ENCODE data around the gene PERM1.

PERM1 gene

DNA sequence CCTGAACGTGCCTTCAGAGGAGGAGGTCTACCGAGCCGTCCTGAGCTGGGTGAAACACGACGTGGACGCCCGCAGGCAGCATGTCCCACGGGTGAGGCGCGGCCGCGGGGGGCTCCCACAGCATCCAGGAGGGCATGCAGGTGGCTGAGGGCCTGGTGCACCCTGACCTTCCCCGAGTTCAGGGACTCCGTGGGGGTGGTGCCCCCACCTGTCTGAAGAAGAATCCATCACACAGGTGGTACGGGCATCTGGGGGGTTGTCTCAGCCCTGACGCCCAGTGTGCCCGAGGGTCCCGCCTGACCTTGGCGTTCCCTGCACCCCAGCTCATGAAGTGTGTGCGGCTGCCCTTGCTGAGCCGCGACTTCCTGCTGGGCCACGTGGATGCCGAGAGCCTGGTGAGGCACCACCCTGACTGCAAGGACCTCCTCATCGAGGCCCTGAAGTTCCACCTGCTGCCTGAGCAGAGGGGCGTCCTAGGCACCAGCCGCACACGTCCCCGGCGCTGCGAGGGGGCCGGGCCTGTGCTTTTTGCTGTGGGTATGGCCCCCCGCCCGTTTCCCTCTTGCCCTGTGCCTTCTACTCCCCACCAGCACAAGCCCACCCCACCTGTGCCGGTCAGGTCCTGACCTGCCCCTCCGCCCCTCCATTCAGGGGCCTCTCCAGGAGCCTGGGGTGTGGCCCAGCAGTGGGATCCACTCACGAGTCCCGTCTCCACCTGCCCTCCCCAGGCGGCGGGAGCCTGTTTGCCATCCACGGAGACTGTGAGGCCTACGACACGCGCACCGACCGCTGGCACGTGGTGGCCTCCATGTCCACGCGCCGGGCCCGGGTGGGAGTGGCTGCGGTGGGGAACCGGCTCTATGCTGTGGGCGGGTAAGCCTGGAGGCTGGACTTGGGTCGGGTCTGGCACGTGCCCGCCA is 19.3 kb downstream of the PERM1 start:
- TF ChIP-seq, protein P1, sequence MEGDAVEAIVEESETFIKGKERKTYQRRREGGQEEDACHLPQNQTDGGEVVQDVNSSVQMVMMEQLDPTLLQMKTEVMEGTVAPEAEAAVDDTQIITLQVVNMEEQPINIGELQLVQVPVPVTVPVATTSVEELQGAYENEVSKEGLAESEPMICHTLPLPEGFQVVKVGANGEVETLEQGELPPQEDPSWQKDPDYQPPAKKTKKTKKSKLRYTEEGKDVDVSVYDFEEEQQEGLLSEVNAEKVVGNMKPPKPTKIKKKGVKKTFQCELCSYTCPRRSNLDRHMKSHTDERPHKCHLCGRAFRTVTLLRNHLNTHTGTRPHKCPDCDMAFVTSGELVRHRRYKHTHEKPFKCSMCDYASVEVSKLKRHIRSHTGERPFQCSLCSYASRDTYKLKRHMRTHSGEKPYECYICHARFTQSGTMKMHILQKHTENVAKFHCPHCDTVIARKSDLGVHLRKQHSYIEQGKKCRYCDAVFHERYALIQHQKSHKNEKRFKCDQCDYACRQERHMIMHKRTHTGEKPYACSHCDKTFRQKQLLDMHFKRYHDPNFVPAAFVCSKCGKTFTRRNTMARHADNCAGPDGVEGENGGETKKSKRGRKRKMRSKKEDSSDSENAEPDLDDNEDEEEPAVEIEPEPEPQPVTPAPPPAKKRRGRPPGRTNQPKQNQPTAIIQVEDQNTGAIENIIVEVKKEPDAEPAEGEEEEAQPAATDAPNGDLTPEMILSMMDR (IDR thresholded peaks at IDR 0.05; ENCODE audit: low read depth, low read length, missing control alignments): no peak
- in situ Hi-C loops (cut with HindIII; ENCODE audit: low pct_ligation_motif_present, low sequenced_read_pairs): no loop called here
- no peak overlapping the region for H3K4me3 ChIP-seq (ENCODE audit: low read depth, low read length)
- H3K27ac ChIP-seq: no peak overlapping the region
- no peaks in the 10 kb centered on the region for H3K27me3 ChIP-seq (replicated peaks)
- H3K36me3 ChIP-seq (replicated peaks): peaks cover 16% of the 10 kb centered on the region
- DNase-seq: no peak

DNA sequence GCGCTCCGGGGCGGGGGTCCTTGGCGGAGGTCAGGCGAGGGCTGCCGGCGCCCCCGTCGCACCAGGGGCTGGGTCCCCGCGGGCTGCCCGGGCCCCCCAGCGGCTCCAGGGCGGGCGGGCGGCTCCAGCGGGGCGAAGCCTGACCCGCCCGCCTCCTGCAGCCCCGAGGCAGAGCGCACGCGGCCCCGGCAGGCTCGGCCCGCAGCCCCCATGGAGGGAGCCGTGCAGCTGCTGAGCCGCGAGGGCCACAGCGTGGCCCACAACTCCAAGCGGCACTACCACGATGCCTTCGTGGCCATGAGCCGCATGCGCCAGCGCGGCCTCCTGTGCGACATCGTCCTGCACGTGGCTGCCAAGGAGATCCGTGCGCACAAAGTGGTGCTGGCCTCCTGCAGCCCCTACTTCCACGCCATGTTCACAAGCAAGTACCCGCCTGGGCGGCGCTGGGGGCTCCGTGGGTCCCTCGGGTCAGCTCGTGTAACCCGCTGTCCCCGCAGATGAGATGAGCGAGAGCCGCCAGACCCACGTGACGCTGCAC is 20.7 kb downstream of the PERM1 start:
- Histone ChIP-seq H3K27me3 (replicated peaks) (no peaks in the 10 kb centered on the region), H3K36me3 (replicated peaks) (peaks cover 23% of the 10 kb centered on the region), H3K4me3 (ENCODE audit: low read depth, low read length) (peak overlapping the region; percentile 56), H3K27ac (no peak overlapping the region)
- TF ChIP-seq, protein P1 (IDR thresholded peaks at IDR 0.05; ENCODE audit: low read depth, low read length, missing control alignments): no peak
- no peak for DNase-seq
- in situ Hi-C loops (cut with HindIII; ENCODE audit: low pct_ligation_motif_present, low sequenced_read_pairs): no loop called here

DNA sequence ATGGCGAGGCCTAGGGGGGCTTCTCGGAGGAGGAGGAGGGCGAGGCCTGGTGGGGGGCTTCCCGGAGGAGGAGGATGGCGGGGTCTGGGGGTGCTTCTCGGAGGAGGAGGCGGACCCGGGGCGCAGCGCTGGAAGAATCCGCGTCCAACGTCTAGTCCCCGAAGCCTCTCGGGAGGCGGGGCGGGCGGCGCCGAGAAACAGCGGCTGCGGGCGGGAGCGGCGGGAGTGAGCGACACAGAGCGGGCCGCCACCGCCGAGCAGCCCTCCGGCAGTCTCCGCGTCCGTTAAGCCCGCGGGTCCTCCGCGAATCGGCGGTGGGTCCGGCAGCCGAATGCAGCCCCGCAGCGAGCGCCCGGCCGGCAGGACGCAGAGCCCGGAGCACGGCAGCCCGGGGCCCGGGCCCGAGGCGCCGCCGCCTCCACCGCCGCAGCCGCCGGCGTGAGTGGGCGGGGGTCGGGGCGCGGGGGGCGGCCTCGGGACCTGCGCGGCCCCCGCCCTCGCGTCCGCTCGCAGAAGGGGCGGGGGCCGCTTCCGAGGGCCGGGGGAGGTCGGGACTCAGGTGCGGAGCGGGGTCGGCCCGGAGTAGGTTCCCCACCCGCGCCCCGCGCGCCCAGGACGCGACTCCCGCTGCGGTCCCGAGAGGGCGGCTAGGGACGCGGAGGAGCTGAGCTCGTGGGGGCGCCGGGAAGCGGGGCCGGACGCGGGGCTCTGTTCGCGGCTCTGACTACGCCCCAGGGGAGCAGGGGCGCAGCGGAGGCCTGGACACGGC is 21.3 kb downstream of the PERM1 start, which contains the start of gene KLHL17:
Gene KLHL17, plus strand, starts transcription at position 222 of the 769 bp plus-strand sequence. Its CDS starts 110 bp downstream, at position 332.
- DNase-seq: peak; percentile 62
- Histone ChIP-seq H3K27ac (no peak within 1 kb of the TSS), H3K4me3 (ENCODE audit: low read depth, low read length) (peak within 1 kb of the TSS; percentile 56), H3K36me3 (replicated peaks) (peaks cover 28% of the 10 kb centered on the region), H3K27me3 (replicated peaks) (no peaks in the 10 kb centered on the region)
- in situ Hi-C loops (cut with HindIII; ENCODE audit: low pct_ligation_motif_present, low sequenced_read_pairs): no loop called here
- TF ChIP-seq, protein P1 (IDR thresholded peaks at IDR 0.05; ENCODE audit: low read depth, low read length, missing control alignments): no peak

GRCh38 chr1:959731-960362 is 22.0 kb downstream of the PERM1 start:
- in situ Hi-C loops (cut with HindIII; ENCODE audit: low pct_ligation_motif_present, low sequenced_read_pairs): no loop called here
- Histone ChIP-seq H3K4me3 (ENCODE audit: low read depth, low read length) (peak overlapping the region; percentile 56), H3K27ac (no peak overlapping the region), H3K36me3 (replicated peaks) (peaks cover 35% of the 10 kb centered on the region), H3K27me3 (replicated peaks) (no peaks in the 10 kb centered on the region)
- TF ChIP-seq, protein P1 (IDR thresholded peaks at IDR 0.05; ENCODE audit: low read depth, low read length, missing control alignments): no peak
- DNase-seq: no peak

- H3K36me3 ChIP-seq (replicated peaks): peaks cover 41% of the 10 kb centered on the region
- H3K4me3 ChIP-seq (ENCODE audit: low read depth, low read length): peak within 1 kb of the TSS; percentile 97
- H3K27me3 ChIP-seq (replicated peaks): no peaks in the 10 kb centered on the region
- TF ChIP-seq, protein P1 (IDR thresholded peaks at IDR 0.05; ENCODE audit: low read depth, low read length, missing control alignments): no peak
- H3K27ac ChIP-seq: peak within 1 kb of the TSS; percentile 65
- in situ Hi-C loops (cut with HindIII; ENCODE audit: low pct_ligation_motif_present, low sequenced_read_pairs): no loop called here
- DNase-seq: peak; percentile 81
Measured at GRCh38 chr1:958823-959730, 22.8 kb downstream of the PERM1 start, which contains the start of gene NOC2L. NOC2L (minus strand) TSS chr1:959256; CDS start chr1:959240, 16 bp downstream.
